ENCODE data around the gene TNIK. TPM values are rescaled to one million over a fixed set of nuclear protein-coding genes. Genes with fewer than 3 reads are reported as not detected.

The TNIK gene
- total RNA-seq, 1 donor from 2014 or later = 38.1 TPM

DNA sequence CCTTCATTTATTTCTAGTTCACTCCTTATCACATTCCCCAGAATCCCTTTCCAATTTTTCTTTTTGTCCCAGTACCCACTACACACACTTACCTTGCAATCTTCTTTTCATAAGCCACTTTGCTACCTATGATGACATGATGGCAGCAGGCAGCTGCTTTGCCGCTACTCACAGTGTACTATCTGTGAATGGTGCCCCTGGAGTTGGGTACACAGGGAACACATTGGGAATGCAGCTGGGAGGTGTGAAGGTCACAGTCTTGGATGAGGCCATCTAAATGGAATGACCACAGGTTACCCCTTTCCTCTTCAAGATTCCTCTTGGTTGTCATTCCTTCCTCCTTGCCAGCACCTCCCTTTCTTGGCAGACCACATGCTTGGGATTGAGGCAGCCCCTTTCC is 20.8 kb upstream of the TNIK start:
- Mint-ChIP-seq H3K4me3 (no peak overlapping the region), H3K36me3 (no peaks in the 10 kb centered on the region), H3K27ac (no peak overlapping the region), H3K9me3 (no peaks in the 10 kb centered on the region), H3K4me1 (ENCODE audit: unreplicated experiment) (no peaks in the 10 kb centered on the region), H3K27me3 (peaks cover 6% of the 10 kb centered on the region)
- DNase-seq (ENCODE audit: extremely low spot score, unreplicated experiment) = no peak
- TF ChIP-seq, protein P1, sequence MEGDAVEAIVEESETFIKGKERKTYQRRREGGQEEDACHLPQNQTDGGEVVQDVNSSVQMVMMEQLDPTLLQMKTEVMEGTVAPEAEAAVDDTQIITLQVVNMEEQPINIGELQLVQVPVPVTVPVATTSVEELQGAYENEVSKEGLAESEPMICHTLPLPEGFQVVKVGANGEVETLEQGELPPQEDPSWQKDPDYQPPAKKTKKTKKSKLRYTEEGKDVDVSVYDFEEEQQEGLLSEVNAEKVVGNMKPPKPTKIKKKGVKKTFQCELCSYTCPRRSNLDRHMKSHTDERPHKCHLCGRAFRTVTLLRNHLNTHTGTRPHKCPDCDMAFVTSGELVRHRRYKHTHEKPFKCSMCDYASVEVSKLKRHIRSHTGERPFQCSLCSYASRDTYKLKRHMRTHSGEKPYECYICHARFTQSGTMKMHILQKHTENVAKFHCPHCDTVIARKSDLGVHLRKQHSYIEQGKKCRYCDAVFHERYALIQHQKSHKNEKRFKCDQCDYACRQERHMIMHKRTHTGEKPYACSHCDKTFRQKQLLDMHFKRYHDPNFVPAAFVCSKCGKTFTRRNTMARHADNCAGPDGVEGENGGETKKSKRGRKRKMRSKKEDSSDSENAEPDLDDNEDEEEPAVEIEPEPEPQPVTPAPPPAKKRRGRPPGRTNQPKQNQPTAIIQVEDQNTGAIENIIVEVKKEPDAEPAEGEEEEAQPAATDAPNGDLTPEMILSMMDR (conservative IDR thresholded peaks at IDR 0.05) = no peak

DNA sequence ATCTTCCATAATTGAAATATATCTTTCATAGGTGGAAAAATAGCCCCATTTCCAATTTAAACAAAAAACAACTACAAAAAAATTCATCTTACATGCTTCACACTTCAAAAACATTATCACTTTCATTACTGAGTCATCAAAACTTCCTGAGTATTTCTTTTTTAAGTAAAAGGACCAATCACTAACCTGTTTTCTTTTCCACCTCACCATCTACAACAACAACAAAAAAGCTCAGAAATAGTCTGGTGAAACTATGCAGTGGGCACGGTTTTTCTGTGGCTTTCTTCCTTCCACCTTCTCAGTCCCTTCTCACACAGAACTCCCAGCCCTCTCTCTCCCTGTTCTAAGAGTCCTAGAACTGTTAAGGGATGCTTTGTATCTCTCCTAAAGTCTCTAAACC is 20.3 kb upstream of the TNIK start:
- no peak for DNase-seq (ENCODE audit: extremely low spot score, unreplicated experiment)
- H3K9me3 Mint-ChIP-seq = no peaks in the 10 kb centered on the region
- H3K4me1 Mint-ChIP-seq (ENCODE audit: unreplicated experiment) = no peaks in the 10 kb centered on the region
- H3K27me3 Mint-ChIP-seq = peaks cover 6% of the 10 kb centered on the region
- H3K36me3 Mint-ChIP-seq = no peaks in the 10 kb centered on the region
- TF ChIP-seq, protein P1 (conservative IDR thresholded peaks at IDR 0.05) = no peak
- no peak overlapping the region for H3K27ac Mint-ChIP-seq
- no peak overlapping the region for H3K4me3 Mint-ChIP-seq

DNA sequence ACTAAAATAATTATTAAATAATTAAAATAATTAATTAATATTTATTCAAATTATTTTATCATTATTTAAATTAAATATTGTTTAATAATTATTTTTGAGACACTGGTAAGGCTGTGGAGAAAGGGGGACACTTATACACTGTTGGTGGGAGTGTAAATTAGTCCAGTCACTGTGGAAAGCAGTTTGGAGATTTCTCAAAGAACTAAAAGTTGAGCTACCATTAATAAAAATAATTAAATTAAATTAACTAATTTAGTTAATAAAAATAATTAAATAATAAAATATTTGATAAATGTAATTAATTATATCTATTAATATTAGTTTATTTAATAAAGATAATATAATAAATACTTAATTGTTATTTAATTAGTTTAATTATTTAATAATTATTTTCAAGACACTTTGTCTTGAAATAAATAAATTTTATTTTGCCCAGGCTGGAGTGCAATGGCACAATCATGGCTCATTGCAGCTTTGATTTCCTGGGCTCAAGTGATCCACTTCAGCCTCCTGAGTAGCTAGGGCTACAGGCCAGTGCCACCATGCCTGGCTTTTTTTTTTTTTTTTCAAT is 16.4 kb upstream of the TNIK start:
- DNase-seq (ENCODE audit: extremely low spot score, unreplicated experiment) = no peak
- TF ChIP-seq, protein P1 (conservative IDR thresholded peaks at IDR 0.05) = no peak
- no peaks in the 10 kb centered on the region for H3K36me3 Mint-ChIP-seq
- no peaks in the 10 kb centered on the region for H3K4me1 Mint-ChIP-seq (ENCODE audit: unreplicated experiment)
- H3K4me3 Mint-ChIP-seq = no peak overlapping the region
- H3K27ac Mint-ChIP-seq = no peak overlapping the region
- no peaks in the 10 kb centered on the region for H3K9me3 Mint-ChIP-seq
- H3K27me3 Mint-ChIP-seq = peaks cover 6% of the 10 kb centered on the region

DNA sequence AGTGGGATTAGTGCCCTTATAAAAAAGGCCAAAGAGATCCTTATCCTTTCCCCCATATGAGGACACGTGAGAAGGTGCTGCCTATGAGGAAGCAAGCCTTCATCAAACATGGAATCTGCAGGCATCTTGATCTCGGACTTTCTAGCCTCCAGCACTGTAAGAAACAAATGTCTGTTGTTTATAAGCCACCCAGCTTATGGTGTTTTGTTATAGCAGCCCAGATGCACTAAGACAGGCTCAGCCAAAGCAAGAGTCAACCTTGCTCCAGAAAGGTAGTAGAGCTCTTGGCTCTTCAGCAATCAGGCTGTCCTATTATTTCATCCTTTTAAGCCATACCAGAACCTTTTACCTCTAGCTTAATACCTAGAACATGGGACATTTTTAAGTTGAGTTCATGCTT is 12.3 kb upstream of the TNIK start:
- TF ChIP-seq, protein P1 (conservative IDR thresholded peaks at IDR 0.05) = no peak
- DNase-seq (ENCODE audit: extremely low spot score, unreplicated experiment) = no peak
- peaks cover 7% of the 10 kb centered on the region for H3K4me1 Mint-ChIP-seq (ENCODE audit: unreplicated experiment)
- H3K27me3 Mint-ChIP-seq = no peaks in the 10 kb centered on the region
- no peaks in the 10 kb centered on the region for H3K36me3 Mint-ChIP-seq
- H3K27ac Mint-ChIP-seq = no peak overlapping the region
- H3K9me3 Mint-ChIP-seq = no peaks in the 10 kb centered on the region
- H3K4me3 Mint-ChIP-seq = no peak overlapping the region

DNA sequence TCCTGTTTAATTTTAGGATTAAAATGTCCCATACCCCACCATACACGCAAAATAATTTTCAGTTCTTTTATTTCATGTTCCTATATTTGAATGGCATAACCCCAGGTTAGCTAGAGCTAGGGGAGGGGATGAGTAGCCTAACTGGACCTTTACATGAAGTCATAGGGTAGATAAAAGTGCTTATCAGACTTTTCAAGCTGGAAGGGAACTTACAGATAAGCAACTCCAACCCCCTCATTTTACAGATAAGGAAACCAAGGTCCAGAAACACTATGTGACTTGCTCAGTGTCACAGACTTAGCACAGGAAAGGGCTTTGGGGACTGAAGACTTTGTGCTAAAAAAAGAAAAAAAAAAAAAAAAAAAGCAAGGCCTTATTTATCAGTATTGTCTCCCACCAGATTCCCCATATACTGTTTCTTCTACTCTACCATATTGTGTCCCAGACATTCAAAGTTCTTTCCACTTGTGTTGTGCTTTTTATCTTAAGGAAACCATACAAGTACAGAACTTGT is 10.6 kb upstream of the TNIK start:
- Mint-ChIP-seq H3K4me3 (no peak overlapping the region), H3K9me3 (no peaks in the 10 kb centered on the region), H3K36me3 (no peaks in the 10 kb centered on the region), H3K27ac (no peak overlapping the region), H3K4me1 (ENCODE audit: unreplicated experiment) (peaks cover 7% of the 10 kb centered on the region), H3K27me3 (peaks cover 5% of the 10 kb centered on the region)
- TF ChIP-seq, protein P1 (conservative IDR thresholded peaks at IDR 0.05) = no peak
- DNase-seq (ENCODE audit: extremely low spot score, unreplicated experiment) = no peak
